HEK293T (cell line): ENCODE data around the gene ATG2B.

ENCODE experiments used
- CTCF ChIA-PET: fragments of 350-600 bp; formaldehyde crosslinking; extraction: SDS; loops from one replicate; lab custom pipeline; 2021; ENCODE audit warnings: antibody characterized with exemption, inconsistent platforms; lab: Yijun Ruan, JAX
- POLR2A ChIA-PET: fragments of 350-600 bp; formaldehyde crosslinking; extraction: SDS; loops from one replicate; lab custom pipeline; 2020; ENCODE audit warnings: antibody characterized with exemption, inconsistent platforms; lab: Yijun Ruan, JAX
- DNase-seq: peaks from one replicate; pipeline ENCODE4 v3.0.0; 2012; ENCODE audit warnings: mixed read lengths; ENCODE audit errors: extremely low spot score
- ARNT ChIP-seq: fragments of 450-650 bp; IDR thresholded peaks from 2 replicates; pipeline ENCODE4 v1.6.1; 2017; ENCODE audit warnings: mild to moderate bottlenecking
- BHLHE40 ChIP-seq: fragments of 450-650 bp; IDR thresholded peaks from 2 replicates; pipeline ENCODE4 v1.6.1; 2016; ENCODE audit warnings: mild to moderate bottlenecking, moderate library complexity, borderline replicate concordance
- CTBP1 ChIP-seq: fragments of 450-650 bp; IDR thresholded peaks from 2 replicates; pipeline ENCODE4 v1.6.1; 2016; ENCODE audit warnings: borderline replicate concordance
- ELF4 ChIP-seq: fragments of 450-650 bp; IDR thresholded peaks from 2 replicates; pipeline ENCODE4 v1.6.1; 2017; ENCODE audit warnings: antibody characterized with exemption
- FOXA1 ChIP-seq: fragments of 450-650 bp; IDR thresholded peaks from 2 replicates; pipeline ENCODE4 v1.6.1; 2016; ENCODE audit warnings: mild to moderate bottlenecking
- FOXK2 ChIP-seq: fragments of 450-650 bp; IDR thresholded peaks from 2 replicates; pipeline ENCODE4 v1.6.1; 2016; ENCODE audit warnings: mild to moderate bottlenecking
- FOXM1 ChIP-seq: fragments of 450-650 bp; IDR thresholded peaks from 2 replicates; pipeline ENCODE4 v1.6.1; 2017; ENCODE audit warnings: mild to moderate bottlenecking, borderline replicate concordance
- HDGF ChIP-seq: fragments of 450-650 bp; IDR thresholded peaks from 2 replicates; pipeline ENCODE4 v1.6.1; 2017; ENCODE audit warnings: antibody characterized with exemption, borderline replicate concordance
- L3MBTL2 ChIP-seq: fragments of 450-650 bp; conservative IDR thresholded peaks from 2 replicates; pipeline ENCODE4 v1.6.1; 2016; ENCODE audit warnings: mild to moderate bottlenecking
- LEF1 ChIP-seq: fragments of 450-650 bp; IDR thresholded peaks from 2 replicates; pipeline ENCODE4 v1.6.1; 2017; ENCODE audit warnings: mild to moderate bottlenecking, borderline replicate concordance
- NFRKB ChIP-seq: fragments of 450-650 bp; IDR thresholded peaks from 2 replicates; pipeline ENCODE4 v1.6.1; 2016; ENCODE audit warnings: mild to moderate bottlenecking, moderate library complexity
- PKNOX1 ChIP-seq: fragments of 450-650 bp; IDR thresholded peaks from 2 replicates; pipeline ENCODE4 v1.6.1; 2016
- SP1 ChIP-seq: fragments of 450-650 bp; IDR thresholded peaks from 2 replicates; pipeline ENCODE4 v1.6.1; 2017
- SUZ12 ChIP-seq: fragments of 450-650 bp; IDR thresholded peaks from 2 replicates; pipeline ENCODE4 v1.6.1; 2016; ENCODE audit warnings: mild to moderate bottlenecking
- TARDBP ChIP-seq: fragments of 450-650 bp; IDR thresholded peaks from 2 replicates; pipeline ENCODE4 v1.6.1; 2016
- ZNF384 ChIP-seq: fragments of 450-650 bp; IDR thresholded peaks from 2 replicates; pipeline ENCODE4 v1.6.1; 2016

ATG2B gene

GRCh38 chr14:96239711-96240141, 123.4 kb downstream of the ATG2B start:
- DNase-seq = no peak
- POLR2A ChIA-PET = no interaction called here
- TF ChIP-seq NFRKB = no peak
- no peak for TF ChIP-seq LEF1
- TF ChIP-seq TARDBP = no peak
- no peak for TF ChIP-seq ELF4
- no peak for TF ChIP-seq FOXK2
- no peak for TF ChIP-seq CTBP1
- no peak for TF ChIP-seq ARNT
- CTCF ChIA-PET = no interaction called here

- ChIA-PET CTCF (no interaction called here), POLR2A (no interaction called here)
- TF ChIP-seq CTBP1 = no peak
- no peak for TF ChIP-seq L3MBTL2
- TF ChIP-seq PKNOX1 = no peak
- TF ChIP-seq LEF1 = no peak
- TF ChIP-seq ZNF384 = no peak
- TF ChIP-seq HDGF = no peak
- TF ChIP-seq BHLHE40 = no peak
- no peak for TF ChIP-seq SP1
- DNase-seq = no peak
These were observed 124.4 kb downstream of the ATG2B start for GRCh38 chr14:96238676-96239265.

GRCh38 chr14:96237641-96238040, 125.5 kb downstream of the ATG2B start:
- DNase-seq = no peak
- CTCF ChIA-PET = no interaction called here
- TF ChIP-seq ELF4 = no peak
- TF ChIP-seq TARDBP = no peak
- no peak for TF ChIP-seq SUZ12
- TF ChIP-seq FOXM1 = no peak
- TF ChIP-seq PKNOX1 = no peak
- no peak for TF ChIP-seq SP1
- no peak for TF ChIP-seq BHLHE40
- no peak for TF ChIP-seq ZNF384
- no peak for TF ChIP-seq FOXA1
- no peak for TF ChIP-seq CTBP1
- POLR2A ChIA-PET = no interaction called here

- no peak for DNase-seq
- TF ChIP-seq NFRKB = no peak
- no peak for TF ChIP-seq SUZ12
- no peak for TF ChIP-seq ARNT
- TF ChIP-seq FOXA1 = no peak
- no peak for TF ChIP-seq ZNF384
- TF ChIP-seq BHLHE40 = no peak
- ChIA-PET POLR2A (no interaction called here), CTCF (interaction anchor here (0.6 kb wide), 1 partner anchor 41 kb away, joined by 3 read pairs; no protein-coding TSS in a partner anchor)
These were observed 127.7 kb downstream of the ATG2B start for GRCh38 chr14:96235426-96235825.

GRCh38 chr14:96233661-96234060, 129.5 kb downstream of the ATG2B start:
- ChIA-PET POLR2A (no interaction called here), CTCF (no interaction called here)
- no peak for DNase-seq
- TF ChIP-seq CTBP1 (no peak), NFRKB (no peak), ELF4 (no peak), L3MBTL2 (no peak), BHLHE40 (no peak), PKNOX1 (no peak), SUZ12 (no peak), SP1 (no peak), HDGF (no peak), FOXA1 (no peak), ZNF384 (no peak), FOXK2 (no peak), LEF1 (no peak)

GRCh38 chr14:96232506-96232905, 130.6 kb downstream of the ATG2B start:
- ChIA-PET CTCF (interaction anchor here (1.3 kb wide), 1 partner anchor 43 kb away, joined by 6 read pairs; no protein-coding TSS in a partner anchor), POLR2A (no interaction called here)
- no peak for DNase-seq
- TF ChIP-seq TARDBP (no peak), CTBP1 (no peak), BHLHE40 (no peak), PKNOX1 (no peak), FOXA1 (no peak), FOXM1 (no peak), ELF4 (no peak), ARNT (no peak), ZNF384 (no peak), NFRKB (no peak), L3MBTL2 (no peak), LEF1 (no peak)
